SIG-M5 treated with dmso at 0.1 percent for 504 hours (cell line): ENCODE data around the gene ABCC6.
"Not testable (repeated sequence)": the region's sequence is repeated elsewhere in the genome, so short reads cannot be mapped to it uniquely, and the experiment has no call there.

Source experiments
- DNase-seq: peaks from one replicate; lab custom pipeline; 2025; ENCODE audit not compliant: unreplicated experiment; lab: John Stamatoyannopoulos, UW

ABCC6 gene

GRCh38 chr16:16223662-16224241 lies 458 bp upstream of the ABCC6 start:
- DNase-seq = not testable (repeated sequence)

- not testable (repeated sequence) for DNase-seq
Measured at GRCh38 chr16:16221382-16221781, 1.9 kb downstream of the ABCC6 start.

- DNase-seq = not testable (repeated sequence)
Measured at GRCh38 chr16:16220449-16220848, 2.8 kb downstream of the ABCC6 start.

- DNase-seq = not testable (repeated sequence)
Measured at GRCh38 chr16:16218787-16219186, 4.5 kb downstream of the ABCC6 start.

- not testable (repeated sequence) for DNase-seq
Measured at GRCh38 chr16:16218349-16218748, 4.9 kb downstream of the ABCC6 start.

GRCh38 chr16:16213863-16214293 lies 9.4 kb downstream of the ABCC6 start:
- DNase-seq = peak; percentile 53

GRCh38 chr16:16211404-16211803 lies 11.9 kb downstream of the ABCC6 start:
- not testable (repeated sequence) for DNase-seq

GRCh38 chr16:16208461-16208860 lies 14.8 kb downstream of the ABCC6 start:
- not testable (repeated sequence) for DNase-seq

GRCh38 chr16:16207787-16208334 lies 15.4 kb downstream of the ABCC6 start:
- peak; percentile 27 for DNase-seq

- DNase-seq = peak; percentile 35
Measured at GRCh38 chr16:16207097-16207786, 16.1 kb downstream of the ABCC6 start.

- DNase-seq = not testable (repeated sequence)
Measured at GRCh38 chr16:16205864-16206263, 17.4 kb downstream of the ABCC6 start.

GRCh38 chr16:16204552-16204951 lies 18.7 kb downstream of the ABCC6 start:
- not testable (repeated sequence) for DNase-seq

GRCh38 chr16:16203494-16203893 lies 19.8 kb downstream of the ABCC6 start:
- DNase-seq = not testable (repeated sequence)

- DNase-seq = peak; percentile 51
Measured at GRCh38 chr16:16202400-16203143, 20.7 kb downstream of the ABCC6 start.

- not testable (repeated sequence) for DNase-seq
Measured at GRCh38 chr16:16201880-16202279, 21.4 kb downstream of the ABCC6 start.

GRCh38 chr16:16200391-16200790 lies 22.9 kb downstream of the ABCC6 start:
- not testable (repeated sequence) for DNase-seq

- DNase-seq = not testable (repeated sequence)
Measured at GRCh38 chr16:16199428-16199827, 23.9 kb downstream of the ABCC6 start.

GRCh38 chr16:16197966-16198365 lies 25.3 kb downstream of the ABCC6 start:
- DNase-seq = no peak

GRCh38 chr16:16197331-16197730 lies 26.0 kb downstream of the ABCC6 start:
- DNase-seq = no peak

- no peak for DNase-seq
Measured at GRCh38 chr16:16196099-16196498, 27.2 kb downstream of the ABCC6 start.

- DNase-seq = no peak
Measured at GRCh38 chr16:16191493-16192167, 31.7 kb downstream of the ABCC6 start.
